HTERT RPE-1 (cell line): ENCODE data around the gene TET1.
"Not testable (repeated sequence)": the region's sequence is repeated elsewhere in the genome, so short reads cannot be mapped to it uniquely, and the experiment has no call there.

ENCODE experiments used
- in situ Hi-C: fragments of 300-500 bp; cut with MboI; formaldehyde crosslinking; loops from 4 replicates; pipeline ENCODE4 v1.14.3; 2020; ENCODE audit warnings: low sequenced_read_pairs

TET1 gene

GRCh38 chr10:68560186-68560942 is at the start of gene TET1:
Gene TET1 (plus strand): TSS chr10:68560337. CDS start chr10:68572339, 12,002 bp downstream.
- in situ Hi-C loops: no loop called here

GRCh38 chr10:68516216-68516615 is 43.9 kb upstream of the TET1 start:
- in situ Hi-C loops: not testable (repeated sequence)

- in situ Hi-C loops: no loop called here
Measured at GRCh38 chr10:68516766-68517165, 43.4 kb upstream of the TET1 start.

- in situ Hi-C loops: no loop called here
Measured at GRCh38 chr10:68517188-68517587, 42.9 kb upstream of the TET1 start.

- in situ Hi-C loops: not testable (repeated sequence)
Measured at GRCh38 chr10:68518609-68519008, 41.5 kb upstream of the TET1 start.

GRCh38 chr10:68525490-68526038 is 34.6 kb upstream of the TET1 start:
- in situ Hi-C loops: not testable (repeated sequence)

- in situ Hi-C loops: no loop called here
Measured at GRCh38 chr10:68526634-68527307, 33.4 kb upstream of the TET1 start.

GRCh38 chr10:68536973-68537372 is 23.2 kb upstream of the TET1 start:
- in situ Hi-C loops: no loop called here

- in situ Hi-C loops: no loop called here
Measured at GRCh38 chr10:68537796-68538195, 22.3 kb upstream of the TET1 start.

- in situ Hi-C loops: no loop called here
Measured at GRCh38 chr10:68543004-68543918, 16.9 kb upstream of the TET1 start.

GRCh38 chr10:68550747-68551411 is 9.3 kb upstream of the TET1 start:
- in situ Hi-C loops: no loop called here

- in situ Hi-C loops: no loop called here
Measured at GRCh38 chr10:68553138-68553537, 7.0 kb upstream of the TET1 start.

- in situ Hi-C loops: no loop called here
Measured at GRCh38 chr10:68553599-68553998, 6.5 kb upstream of the TET1 start.

- in situ Hi-C loops: no loop called here
Measured at GRCh38 chr10:68558478-68558877, 1.7 kb upstream of the TET1 start.

- in situ Hi-C loops: no loop called here
Measured at GRCh38 chr10:68559251-68559650, 886 bp upstream of the TET1 start.

- in situ Hi-C loops: no loop called here
Measured at GRCh38 chr10:68559841-68560185, 324 bp upstream of the TET1 start.

- in situ Hi-C loops: no loop called here
Measured at GRCh38 chr10:68560943-68561864, 1.1 kb downstream of the TET1 start.

- in situ Hi-C loops: no loop called here
Measured at GRCh38 chr10:68561865-68562649, 1.9 kb downstream of the TET1 start.
